Neural crest cell (in vitro differentiated cells): ENCODE measurements around the gene SENP2. TPM values are rescaled to one million over a fixed set of nuclear protein-coding genes. Genes with fewer than 3 reads are reported as not detected.
"Not testable (repeated sequence)": the region's sequence is repeated elsewhere in the genome, so short reads cannot be mapped to it uniquely, and the experiment has no call there.

ENCODE experiments used
- DNase-seq: peaks from one replicate; pipeline ENCODE4 v3.0.0; 2021; ENCODE audit warnings: low read depth, mixed read lengths, low spot score
- H3K27ac Mint-ChIP-seq: one replicate; pipeline ENCODE4 v1.8.0; 2021; ENCODE audit warnings: mild to moderate bottlenecking, mixed read lengths; ENCODE audit not compliant: unreplicated experiment
- H3K27me3 Mint-ChIP-seq: 2 replicates; pipeline ENCODE4 v1.8.0; 2021; ENCODE audit warnings: low read depth, mild to moderate bottlenecking, mixed read lengths
- H3K36me3 Mint-ChIP-seq: 2 replicates; pipeline ENCODE4 v1.8.0; 2021; ENCODE audit warnings: low read depth, mild to moderate bottlenecking, mixed read lengths
- H3K4me1 Mint-ChIP-seq: 2 replicates; pipeline ENCODE4 v1.8.0; 2021; ENCODE audit warnings: mixed read lengths
- H3K4me3 Mint-ChIP-seq: one replicate; pipeline ENCODE4 v1.8.0; 2021; ENCODE audit warnings: mild to moderate bottlenecking, mixed read lengths
- H3K9me3 Mint-ChIP-seq: 2 replicates; pipeline ENCODE4 v1.8.0; 2021; ENCODE audit warnings: mixed read lengths
- CTCF ChIP-seq: fragments of 200-600 bp; sonication (generic); conservative IDR thresholded peaks from 2 replicates; pipeline ENCODE4 v1.5.0; 2021; ENCODE audit warnings: antibody characterized with exemption, mild to moderate bottlenecking
- total RNA-seq: library from RNA; stranded (reverse); gene quantifications from 2 replicates; pipeline ENCODE4 v1.2.1, GENCODE V29; 2021

Gene SENP2
- total RNA-seq, 1 donor from 2014 or later, result 46.7 TPM

DNA sequence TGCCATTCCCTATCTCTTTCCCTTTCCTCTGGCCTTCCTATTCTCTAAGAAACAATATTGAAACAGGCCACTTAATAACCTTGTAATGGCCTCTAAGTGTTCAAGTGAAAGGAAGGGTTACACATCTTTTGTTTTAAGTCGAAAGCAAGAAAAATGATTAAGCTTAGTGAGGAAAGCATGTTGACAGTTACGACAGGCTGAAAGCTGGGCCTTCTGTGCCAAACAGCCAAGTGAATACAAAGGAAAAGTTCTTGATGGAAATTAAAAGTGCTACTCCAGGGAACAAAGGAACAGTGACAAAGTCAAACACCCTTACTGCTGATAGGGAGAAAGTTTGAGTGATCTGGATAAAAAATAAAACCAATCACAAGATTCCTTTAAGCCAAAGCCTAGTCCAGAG is 54.2 kb downstream of the SENP2 start:
- Mint-ChIP-seq H3K4me1 (peaks cover 10% of the 10 kb centered on the region), H3K27ac (no peak overlapping the region), H3K36me3 (peaks cover 8% of the 10 kb centered on the region), H3K4me3 (no peak overlapping the region), H3K9me3 (no peaks in the 10 kb centered on the region), H3K27me3 (peaks cover 3% of the 10 kb centered on the region)
- TF ChIP-seq CTCF, result no peak
- no peak for DNase-seq

DNA sequence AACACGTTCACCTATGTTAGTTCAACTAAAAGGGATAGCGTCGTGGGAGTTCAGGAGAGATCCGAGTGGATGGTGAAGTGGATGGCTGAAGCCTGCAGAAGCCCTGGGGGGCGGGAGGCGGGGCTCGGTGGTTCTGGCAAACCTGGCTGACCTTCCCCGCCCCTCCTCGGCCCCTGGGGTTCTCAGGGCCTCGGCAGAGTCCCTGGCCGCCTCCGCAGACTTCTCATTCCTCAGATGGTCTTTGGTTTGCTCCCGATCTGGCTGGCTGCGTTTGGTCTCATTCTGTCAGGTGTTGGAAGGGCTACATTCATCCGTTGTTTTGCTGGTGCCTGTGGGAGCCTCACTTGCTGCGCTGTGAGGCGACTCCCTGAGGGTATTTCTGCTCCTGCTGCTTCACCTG is 59.1 kb downstream of the SENP2 start:
- DNase-seq, H3K4me3 Mint-ChIP-seq: not testable (repeated sequence)

DNA sequence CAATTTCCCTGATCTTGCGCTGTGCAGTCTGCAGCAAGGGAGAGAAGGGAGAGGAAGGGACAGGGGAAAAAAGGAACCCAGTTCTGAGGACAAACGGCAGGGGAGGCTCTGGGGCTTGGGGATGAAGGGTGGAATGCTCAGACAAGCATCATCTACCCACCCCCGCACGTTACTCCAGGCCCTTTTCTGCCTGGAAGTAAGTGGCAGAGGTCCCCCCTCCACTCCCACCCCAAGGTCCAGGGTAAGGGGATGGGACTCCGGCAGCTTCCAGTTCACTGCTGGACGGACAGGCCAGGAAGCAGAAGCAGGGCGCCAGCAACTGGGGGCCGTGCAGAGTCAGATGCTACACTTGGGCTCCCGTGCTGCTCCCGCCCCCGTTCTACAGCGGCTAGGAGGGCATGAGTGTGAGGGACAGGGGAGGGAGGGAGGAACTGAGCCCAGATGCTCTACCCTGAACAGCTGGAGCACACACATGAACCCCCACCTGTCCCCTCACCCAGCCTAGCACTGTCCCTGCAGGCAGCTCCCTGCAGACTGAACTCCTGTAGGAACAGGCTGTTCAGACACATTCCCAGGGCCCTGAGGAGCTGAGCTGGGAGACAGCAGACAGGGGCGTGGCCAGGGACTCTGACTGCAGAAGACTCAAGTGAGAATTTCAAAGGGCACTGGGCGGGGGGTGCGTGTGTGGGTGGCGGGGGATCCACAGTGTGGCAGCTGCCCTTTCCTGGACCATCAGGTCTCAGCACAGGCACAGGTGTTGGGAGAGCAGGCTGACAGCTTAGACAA is 59.7 kb downstream of the SENP2 start:
- DNase-seq, result no peak
- Mint-ChIP-seq H3K36me3 (peaks cover 18% of the 10 kb centered on the region), H3K27ac (peak overlapping the region; percentile 81), H3K27me3 (no peaks in the 10 kb centered on the region), H3K9me3 (no peaks in the 10 kb centered on the region), H3K4me3 (no peak overlapping the region), H3K4me1 (peaks cover 12% of the 10 kb centered on the region)
- TF ChIP-seq CTCF, result no peak

More for the DNA sequence above, 59.1 kb downstream of the SENP2 start:
- not testable (repeated sequence) for H3K27me3 Mint-ChIP-seq, H3K27ac Mint-ChIP-seq, H3K9me3 Mint-ChIP-seq
- Mint-ChIP-seq H3K4me1 (peaks cover 12% of the 10 kb centered on the region), H3K36me3 (peaks cover 18% of the 10 kb centered on the region)

- DNase-seq, result no peak
- no peaks in the 10 kb centered on the region for H3K9me3 Mint-ChIP-seq
- H3K4me3 Mint-ChIP-seq, result no peak overlapping the region
- H3K36me3 Mint-ChIP-seq, result peaks cover 18% of the 10 kb centered on the region
- H3K4me1 Mint-ChIP-seq, result peaks cover 12% of the 10 kb centered on the region
- no peaks in the 10 kb centered on the region for H3K27me3 Mint-ChIP-seq
- no peak for TF ChIP-seq CTCF
- H3K27ac Mint-ChIP-seq, result peak overlapping the region; percentile 81
Measured at GRCh38 chr3:185646382-185647133, 60.5 kb downstream of the SENP2 start.

DNA sequence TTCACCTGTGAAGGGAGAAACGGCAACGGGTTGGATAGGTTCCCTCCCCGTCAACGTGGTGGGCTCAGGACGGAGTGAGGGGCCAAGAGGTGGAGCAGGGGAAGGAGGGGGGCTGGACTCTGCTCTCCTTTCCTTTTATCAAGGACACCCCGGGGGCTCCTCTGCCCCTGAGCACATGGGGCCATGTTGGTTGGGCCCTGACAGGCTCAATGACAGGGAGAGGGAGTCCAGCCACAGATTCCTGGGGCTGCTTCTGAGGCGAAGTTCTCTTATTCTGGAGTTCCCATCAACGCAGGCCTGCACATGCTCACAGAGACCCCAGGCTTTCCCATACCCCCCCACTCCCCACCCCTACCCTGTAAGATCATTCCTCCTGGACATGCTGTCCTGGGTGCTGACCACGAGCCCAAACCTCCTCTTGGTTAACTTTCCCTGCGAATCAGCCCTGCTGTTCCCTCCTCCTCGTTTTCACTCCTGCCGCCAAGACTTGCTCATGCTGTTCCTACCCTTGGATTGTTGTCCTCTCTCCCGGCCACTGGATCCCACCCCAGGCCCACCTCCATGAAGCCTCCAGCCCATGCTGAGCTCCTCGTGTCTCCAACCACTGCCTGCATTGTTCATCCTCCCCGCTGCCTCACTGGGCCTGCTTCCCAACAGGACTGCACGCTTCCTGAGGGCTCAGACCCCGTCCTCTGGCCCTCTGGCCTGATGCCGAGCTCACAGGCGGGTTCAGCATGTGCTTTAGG is 61.2 kb downstream of the SENP2 start:
- Mint-ChIP-seq H3K4me1 (peaks cover 12% of the 10 kb centered on the region), H3K4me3 (no peak overlapping the region), H3K27me3 (no peaks in the 10 kb centered on the region), H3K36me3 (peaks cover 20% of the 10 kb centered on the region), H3K27ac (peak overlapping the region; percentile 57), H3K9me3 (no peaks in the 10 kb centered on the region)
- no peak for DNase-seq
- TF ChIP-seq CTCF, result no peak
